Trophoblast cell (in vitro differentiated cells and primary cell): ENCODE results near the gene PLEKHG3.
"Not testable (repeated sequence)": the region's sequence is repeated elsewhere in the genome, so short reads cannot be mapped to it uniquely, and the experiment has no call there.

Experiments
- DNase-seq, 2 donors: peaks; one replicate each; pipeline ENCODE4 v3.0.0-alpha.2; 2016
- H2AFZ ChIP-seq: 2 replicates; pipeline ENCODE4 v1.6.1; 2013; ENCODE audit warnings: low read length, moderate library complexity, mild to moderate bottlenecking; ENCODE audit not compliant: insufficient read depth, poor library complexity
- H2AK5ac ChIP-seq: 2 replicates; pipeline ENCODE4 v1.6.1; 2013; ENCODE audit warnings: mild to moderate bottlenecking, low read length
- H2BK120ac ChIP-seq: 2 replicates; pipeline ENCODE4 v1.6.1; 2013; ENCODE audit warnings: low read length, mild to moderate bottlenecking, moderate library complexity; ENCODE audit not compliant: insufficient read depth, poor library complexity
- H2BK12ac ChIP-seq: 2 replicates; pipeline ENCODE4 v1.6.1; 2013; ENCODE audit warnings: mild to moderate bottlenecking, low read length, moderate library complexity
- H2BK5ac ChIP-seq: 2 replicates; pipeline ENCODE4 v1.6.1; 2013; ENCODE audit warnings: low read length, low read depth, moderate library complexity, mild to moderate bottlenecking; ENCODE audit not compliant: poor library complexity
- H3K14ac ChIP-seq: 2 replicates; pipeline ENCODE4 v1.6.1; 2013; ENCODE audit warnings: mild to moderate bottlenecking, low read length
- H3K18ac ChIP-seq: 2 replicates; pipeline ENCODE4 v1.6.1; 2013; ENCODE audit warnings: mild to moderate bottlenecking, low read length
- H3K23ac ChIP-seq: 2 replicates; pipeline ENCODE4 v1.6.1; 2013; ENCODE audit warnings: low read length
- H3K27ac ChIP-seq: 2 replicates; pipeline ENCODE4 v1.5.1; 2013; ENCODE audit warnings: low read depth, mild to moderate bottlenecking, inconsistent platforms, low read length, moderate library complexity
- H3K27me3 ChIP-seq: 2 replicates; pipeline ENCODE4 v1.6.1; 2013; ENCODE audit warnings: inconsistent platforms, mild to moderate bottlenecking, low read length, moderate library complexity; ENCODE audit not compliant: insufficient read depth
- H3K36me3 ChIP-seq, 2 experiments: 1 replicate in 1 of 2; 2 replicates in 1 of 2; pipeline ENCODE4 v1.6.1; 2013; ENCODE audit warnings: low read length in 2 of 2, mild to moderate bottlenecking in 2 of 2, moderate library complexity in 1 of 2; ENCODE audit not compliant: insufficient read depth in 2 of 2, control insufficient read depth in 1 of 2
- H3K4ac ChIP-seq: 2 replicates; pipeline ENCODE4 v1.6.1; 2013; ENCODE audit warnings: low read depth, mild to moderate bottlenecking, low read length, moderate library complexity
- H3K4me1 ChIP-seq, 2 experiments: 1 replicate in 1 of 2; 2 replicates in 1 of 2; pipeline ENCODE4 v1.6.1; 2013; ENCODE audit warnings: low read length in 2 of 2, mild to moderate bottlenecking in 2 of 2, moderate library complexity in 1 of 2; ENCODE audit not compliant: insufficient read depth in 2 of 2, control insufficient read depth in 1 of 2
- H3K4me2 ChIP-seq: 2 replicates; pipeline ENCODE4 v1.6.1; 2013; ENCODE audit warnings: inconsistent platforms, mild to moderate bottlenecking, low read length, moderate library complexity
- H3K4me3 ChIP-seq: 2 replicates; pipeline ENCODE4 v1.5.1; 2013; ENCODE audit warnings: mild to moderate bottlenecking, low read depth, low read length, inconsistent platforms
- H3K79me1 ChIP-seq: one replicate; pipeline ENCODE4 v1.6.1; 2013; ENCODE audit warnings: low read length
- H3K79me2 ChIP-seq: 2 replicates; pipeline ENCODE4 v1.6.1; 2013; ENCODE audit warnings: low read length, mild to moderate bottlenecking; ENCODE audit not compliant: control insufficient read depth, insufficient read depth, poor library complexity
- H3K9ac ChIP-seq: 2 replicates; pipeline ENCODE4 v1.6.1; 2013; ENCODE audit warnings: mild to moderate bottlenecking, low read length
- H3K9me3 ChIP-seq: 2 replicates; pipeline ENCODE4 v1.6.1; 2013; ENCODE audit warnings: low read depth, mild to moderate bottlenecking, control low read depth, inconsistent platforms, low read length; ENCODE audit not compliant: insufficient read depth
- H4K12ac ChIP-seq: 2 replicates; pipeline ENCODE4 v1.6.1; 2013; ENCODE audit warnings: low read depth, mild to moderate bottlenecking, low read length, moderate library complexity
- H4K8ac ChIP-seq: 2 replicates; pipeline ENCODE4 v1.6.1; 2013; ENCODE audit warnings: low read depth, mild to moderate bottlenecking, low read length, moderate library complexity
- H4K91ac ChIP-seq: one replicate; pipeline ENCODE4 v1.6.1; 2013; ENCODE audit warnings: low read depth, mild to moderate bottlenecking, low read length, moderate library complexity
- WGBS: extraction: QIAGEN DNeasy Blood & Tissue Kit; methylation state at CpG from one replicate; pipeline ENCODE4 v1.1.7; 2013; ENCODE audit warnings: missing lambda C conversion rate; ENCODE audit not compliant: insufficient read length, insufficient coverage; ENCODE audit errors: extremely low coverage; 5-methylcytosine and 5-hydroxymethylcytosine counted together

The PLEKHG3 gene

DNA sequence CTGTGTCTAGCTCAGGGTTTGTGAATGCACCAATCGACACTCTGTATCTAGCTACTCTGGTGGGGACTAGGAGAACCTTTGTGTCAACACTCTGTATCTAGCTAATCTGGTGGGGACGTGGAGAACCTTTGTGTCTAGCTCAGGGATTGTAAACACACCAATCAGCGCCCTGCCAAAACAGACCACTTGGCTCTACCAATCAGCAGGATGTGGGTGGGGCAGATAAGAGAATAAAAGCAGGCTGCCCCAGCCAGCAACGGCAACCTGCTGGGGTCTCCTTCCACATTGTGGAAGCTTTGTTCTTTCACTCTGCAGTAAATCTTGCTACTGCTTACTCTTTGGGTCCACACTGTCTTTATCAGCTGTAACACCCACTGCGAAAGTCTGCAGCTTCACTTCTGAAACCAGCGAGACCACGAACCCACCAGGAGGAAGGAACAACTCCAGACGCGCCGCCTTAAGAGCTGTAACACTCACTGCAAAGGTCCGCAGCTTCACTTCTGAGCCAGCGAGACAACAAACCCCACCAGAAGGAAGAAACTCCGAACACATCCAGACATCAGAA lies 45.4 kb upstream of the PLEKHG3 start:
- not testable (repeated sequence) for DNase-seq, H3K4me3 ChIP-seq, H3K14ac ChIP-seq, H3K27ac ChIP-seq, H2AK5ac ChIP-seq, H3K4ac ChIP-seq, H4K12ac ChIP-seq, H3K27me3 ChIP-seq, H2BK5ac ChIP-seq, H3K23ac ChIP-seq, H3K9me3 ChIP-seq, H3K4me2 ChIP-seq, H2AFZ ChIP-seq, H2BK120ac ChIP-seq, H3K18ac ChIP-seq, H3K36me3 ChIP-seq, H3K79me2 ChIP-seq, H3K9ac ChIP-seq, H4K8ac ChIP-seq
- H4K91ac ChIP-seq, result peak overlapping the region; percentile 34
- peak overlapping the region; percentile 45 for H2BK12ac ChIP-seq
- peaks cover 10 to 13% of the 10 kb centered on the region in 2 experiments for H3K4me1 ChIP-seq
- WGBS, result no CpG with 5 or more reads among the region's 13 CpGs
- H3K79me1 ChIP-seq, result peaks cover 26% of the 10 kb centered on the region

DNA sequence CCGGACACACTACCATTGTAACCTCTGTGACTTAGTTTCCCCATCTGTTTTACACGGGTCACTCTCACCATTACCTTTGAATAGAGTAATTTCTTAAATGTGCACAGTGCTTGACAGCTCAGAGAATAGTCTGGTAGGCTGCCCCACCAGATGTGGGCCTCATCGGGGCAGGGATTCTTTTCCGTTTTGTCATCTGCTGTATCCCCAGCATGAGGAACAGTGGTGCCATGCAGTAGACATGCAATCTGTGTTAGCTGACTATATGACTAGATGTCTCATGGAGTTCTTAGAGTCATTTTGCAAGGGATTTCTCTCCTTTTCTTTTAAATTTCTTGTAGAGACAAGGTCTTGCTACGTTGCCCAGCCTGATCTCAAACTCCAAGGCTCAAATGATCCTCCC lies 44.9 kb upstream of the PLEKHG3 start:
- H2AFZ ChIP-seq, result no peak overlapping the region
- H4K12ac ChIP-seq, result no peak overlapping the region
- H3K4me2 ChIP-seq, result no peak overlapping the region
- no peak overlapping the region for H3K14ac ChIP-seq
- no peaks in the 10 kb centered on the region for H3K27me3 ChIP-seq
- H3K36me3 ChIP-seq, result no peaks in the 10 kb centered on the region
- peaks cover 2% of the 10 kb centered on the region for H3K79me2 ChIP-seq
- H3K4me3 ChIP-seq, result no peak overlapping the region
- no peak overlapping the region for H3K9ac ChIP-seq
- H2BK5ac ChIP-seq, result no peak overlapping the region
- peaks cover 25% of the 10 kb centered on the region for H3K79me1 ChIP-seq
- DNase-seq, result peak; percentile 48 to 55
- H3K4me1 ChIP-seq, result peaks cover 10 to 13% of the 10 kb centered on the region in 2 experiments
- H3K9me3 ChIP-seq, result peaks cover 3% of the 10 kb centered on the region
- H3K4ac ChIP-seq, result no peak overlapping the region
- no CpG with 5 or more reads among the region's 5 CpGs for WGBS
- H2BK120ac ChIP-seq, result no peak overlapping the region
- no peak overlapping the region for H3K23ac ChIP-seq
- no peak overlapping the region for H2AK5ac ChIP-seq
- no peak overlapping the region for H3K18ac ChIP-seq
- peak overlapping the region; percentile 45 for H2BK12ac ChIP-seq
- H4K8ac ChIP-seq, result no peak overlapping the region
- H4K91ac ChIP-seq, result no peak overlapping the region
- H3K27ac ChIP-seq, result no peak overlapping the region

DNA sequence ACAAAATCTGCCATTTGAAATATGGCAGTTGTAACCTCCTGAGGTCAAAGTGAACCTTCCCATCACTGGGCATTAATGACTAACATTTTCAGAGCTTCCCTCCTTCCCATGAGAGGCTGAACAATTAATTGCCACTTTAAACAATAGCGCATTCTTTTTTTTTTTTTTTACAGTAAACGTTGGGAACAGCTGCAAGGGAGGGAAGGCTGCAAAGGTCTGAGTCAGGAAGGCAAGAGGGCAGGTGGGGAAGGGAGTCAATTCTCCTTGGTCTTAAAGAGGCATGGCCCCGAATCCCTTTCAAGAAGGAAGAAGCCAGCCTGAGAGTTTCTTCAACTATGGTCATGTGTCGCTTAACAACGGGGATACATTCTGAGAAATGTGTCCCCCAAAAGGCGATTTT lies 41.0 kb upstream of the PLEKHG3 start:
- Histone ChIP-seq H2AK5ac (no peak overlapping the region), H3K4me2 (no peak overlapping the region), H3K36me3 (no peaks in the 10 kb centered on the region), H3K18ac (no peak overlapping the region), H2AFZ (no peak overlapping the region), H3K79me1 (peaks cover 21% of the 10 kb centered on the region), H3K9ac (no peak overlapping the region), H2BK120ac (no peak overlapping the region), H3K4me3 (no peak overlapping the region), H2BK5ac (peak overlapping the region; percentile 6), H4K8ac (no peak overlapping the region), H3K79me2 (peaks cover 2% of the 10 kb centered on the region), H3K27me3 (no peaks in the 10 kb centered on the region), H3K14ac (no peak overlapping the region), H3K23ac (no peak overlapping the region), H3K4me1 (peaks cover 9 to 10% of the 10 kb centered on the region in 2 experiments), H2BK12ac (no peak overlapping the region), H4K12ac (no peak overlapping the region), H3K4ac (no peak overlapping the region), H4K91ac (peak overlapping the region; percentile 87), H3K27ac (no peak overlapping the region), H3K9me3 (peaks cover 2% of the 10 kb centered on the region)
- DNase-seq, result no peak
- no CpG with 5 or more reads among the region's 6 CpGs for WGBS

DNA sequence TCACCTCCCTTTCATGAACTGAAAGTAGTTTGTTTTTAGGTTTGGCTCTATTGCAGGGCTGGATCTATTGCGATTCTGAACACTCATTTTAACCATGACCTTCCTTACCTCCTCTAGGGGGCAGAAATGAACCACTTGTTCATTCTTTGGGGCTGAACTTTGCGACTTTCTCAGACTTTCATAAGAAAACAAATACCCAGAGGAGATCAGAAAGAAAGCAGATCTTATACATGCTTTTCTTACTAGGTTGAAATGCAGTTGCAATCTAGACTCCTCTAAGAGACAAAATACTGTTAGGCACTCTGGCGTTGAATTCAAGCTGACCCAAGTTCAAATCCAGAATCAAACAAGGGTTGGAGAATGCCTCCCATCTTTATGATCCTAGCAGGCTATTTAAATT lies 32.6 kb upstream of the PLEKHG3 start:
- Histone ChIP-seq H3K9ac (no peak overlapping the region), H2BK12ac (no peak overlapping the region), H4K12ac (no peak overlapping the region), H2BK5ac (no peak overlapping the region), H3K4me3 (no peak overlapping the region), H3K4me1 (peaks cover 4% of the 10 kb centered on the region in 2 experiments), H3K27me3 (no peaks in the 10 kb centered on the region), H3K79me1 (peaks cover 4% of the 10 kb centered on the region), H4K8ac (no peak overlapping the region), H3K14ac (no peak overlapping the region), H2AFZ (no peak overlapping the region), H3K18ac (no peak overlapping the region), H3K79me2 (no peaks in the 10 kb centered on the region), H4K91ac (no peak overlapping the region), H3K4ac (no peak overlapping the region), H3K36me3 (no peaks in the 10 kb centered on the region), H2BK120ac (no peak overlapping the region), H3K4me2 (no peak overlapping the region), H3K9me3 (no peaks in the 10 kb centered on the region), H3K23ac (no peak overlapping the region), H2AK5ac (no peak overlapping the region), H3K27ac (no peak overlapping the region)
- DNase-seq, result peak; percentile 28 to 80
- WGBS, result no CpG with 5 or more reads among the region's 3 CpGs
